Measurements from ENCODE around the gene WDR48. TPM values are rescaled to one million over a fixed set of nuclear protein-coding genes. Genes with fewer than 3 reads are reported as not detected.
A peak's percentile ranks its signal among the peaks of the same experiment; 100 is the strongest.

WDR48 gene
- total RNA-seq, 2 experiments from 2014 or later, result 38.7 to 40.4 TPM

- ChIA-PET POLR2A (interaction anchor here (1.2 kb wide), 1 partner anchor 18 kb away, joined by 3 read pairs; no protein-coding TSS in a partner anchor), CTCF (interaction anchor here (0.8 to 2.0 kb wide), 4 partner anchors 8 to 223 kb away, joined by 3 to 5 read pairs (median 4); no protein-coding TSS in a partner anchor)
- H3K9me3 Mint-ChIP-seq, result no peaks in the 10 kb centered on the region
- H3K27ac Mint-ChIP-seq, result no peak overlapping the region
- no peak for DNase-seq
- H3K27me3 Mint-ChIP-seq, result no peaks in the 10 kb centered on the region
- peaks cover 60% of the 10 kb centered on the region for H3K36me3 Mint-ChIP-seq (ENCODE audit: low read depth)
- peaks cover 16% of the 10 kb centered on the region for H3K4me1 Mint-ChIP-seq
- H3K4me3 Mint-ChIP-seq, result no peak overlapping the region
These were observed 16.7 kb downstream of the WDR48 start for GRCh38 chr3:39068556-39068955.

GRCh38 chr3:39075910-39076309, 24.1 kb downstream of the WDR48 start:
- POLR2A ChIA-PET, result no interaction called here
- H3K36me3 Mint-ChIP-seq (ENCODE audit: low read depth), result peaks cover 75% of the 10 kb centered on the region
- no peak for DNase-seq
- peak overlapping the region; percentile 65 for H3K27ac Mint-ChIP-seq
- H3K9me3 Mint-ChIP-seq, result no peaks in the 10 kb centered on the region
- no peaks in the 10 kb centered on the region for H3K27me3 Mint-ChIP-seq
- no peak overlapping the region for H3K4me3 Mint-ChIP-seq
- CTCF ChIA-PET, result interaction anchor here (1.4 to 1.9 kb wide), 2 partner anchors 11 to 212 kb away, joined by 5 to 6 read pairs; no protein-coding TSS in a partner anchor
- H3K4me1 Mint-ChIP-seq, result peaks cover 43% of the 10 kb centered on the region

- no peak for DNase-seq
- H3K9me3 Mint-ChIP-seq, result no peaks in the 10 kb centered on the region
- CTCF ChIA-PET, result interaction anchor here (2.1 to 2.4 kb wide), 2 partner anchors 209 to 213 kb away, joined by 5 to 12 read pairs; no protein-coding TSS in a partner anchor
- no peak overlapping the region for H3K27ac Mint-ChIP-seq
- peaks cover 71% of the 10 kb centered on the region for H3K36me3 Mint-ChIP-seq (ENCODE audit: low read depth)
- no peak overlapping the region for H3K4me3 Mint-ChIP-seq
- no peaks in the 10 kb centered on the region for H3K27me3 Mint-ChIP-seq
- POLR2A ChIA-PET, result interaction anchor here (0.6 kb wide), 1 partner anchor 48 kb away, joined by 3 read pairs; no protein-coding TSS in a partner anchor
- peaks cover 52% of the 10 kb centered on the region for H3K4me1 Mint-ChIP-seq
These were observed 27.7 kb downstream of the WDR48 start for GRCh38 chr3:39079530-39079929.

- H3K36me3 Mint-ChIP-seq (ENCODE audit: low read depth), result peaks cover 67% of the 10 kb centered on the region
- no peak overlapping the region for H3K4me3 Mint-ChIP-seq
- peak; percentile 35 for DNase-seq
- no peaks in the 10 kb centered on the region for H3K9me3 Mint-ChIP-seq
- H3K27ac Mint-ChIP-seq, result no peak overlapping the region
- no peaks in the 10 kb centered on the region for H3K27me3 Mint-ChIP-seq
- ChIA-PET POLR2A (no interaction called here), CTCF (interaction anchor here (2.1 to 2.4 kb wide), 2 partner anchors 208 to 212 kb away, joined by 5 to 12 read pairs; no protein-coding TSS in a partner anchor)
- H3K4me1 Mint-ChIP-seq, result peaks cover 50% of the 10 kb centered on the region
These were observed 28.2 kb downstream of the WDR48 start for GRCh38 chr3:39080026-39080425.

GRCh38 chr3:39082666-39083313, 31.0 kb downstream of the WDR48 start:
- ChIA-PET CTCF (interaction anchor here (1.0 to 1.2 kb wide), 2 partner anchors 205 to 209 kb away, joined by 3 read pairs; no protein-coding TSS in a partner anchor), POLR2A (no interaction called here)
- no peak for DNase-seq
- Mint-ChIP-seq H3K27me3 (no peaks in the 10 kb centered on the region), H3K4me3 (no peak overlapping the region), H3K9me3 (no peaks in the 10 kb centered on the region), H3K4me1 (peaks cover 35% of the 10 kb centered on the region), H3K27ac (no peak overlapping the region), H3K36me3 (ENCODE audit: low read depth) (peaks cover 55% of the 10 kb centered on the region)

GRCh38 chr3:39086144-39086543, 34.3 kb downstream of the WDR48 start:
- peaks cover 22% of the 10 kb centered on the region for H3K4me1 Mint-ChIP-seq
- ChIA-PET POLR2A (interaction anchor here (0.7 to 1.2 kb wide), 2 partner anchors 11 to 202 kb away, joined by 3 to 4 read pairs; no protein-coding TSS in a partner anchor), CTCF (interaction anchor here (1.4 to 1.5 kb wide), 2 partner anchors 202 to 205 kb away, joined by 4 to 7 read pairs; no protein-coding TSS in a partner anchor)
- H3K27me3 Mint-ChIP-seq, result no peaks in the 10 kb centered on the region
- H3K4me3 Mint-ChIP-seq, result no peak overlapping the region
- H3K9me3 Mint-ChIP-seq, result no peaks in the 10 kb centered on the region
- H3K27ac Mint-ChIP-seq, result no peak overlapping the region
- H3K36me3 Mint-ChIP-seq (ENCODE audit: low read depth), result peaks cover 49% of the 10 kb centered on the region
- DNase-seq, result no peak

- no peaks in the 10 kb centered on the region for H3K9me3 Mint-ChIP-seq
- POLR2A ChIA-PET, result no interaction called here
These were observed 36.6 kb downstream of the WDR48 start for GRCh38 chr3:39088456-39088855.

GRCh38 chr3:39088889-39089288, 37.1 kb downstream of the WDR48 start:
- Mint-ChIP-seq H3K9me3 (no peaks in the 10 kb centered on the region), H3K27ac (no peak overlapping the region), H3K27me3 (no peaks in the 10 kb centered on the region), H3K36me3 (ENCODE audit: low read depth) (peaks cover 42% of the 10 kb centered on the region), H3K4me3 (no peak overlapping the region), H3K4me1 (peaks cover 7% of the 10 kb centered on the region)
- POLR2A ChIA-PET, result no interaction called here
- no peak for DNase-seq
- CTCF ChIA-PET, result interaction anchor here (0.6 to 1.5 kb wide), 3 partner anchors 12 to 200 kb away, joined by 3 to 6 read pairs (median 3); no protein-coding TSS in a partner anchor

More at GRCh38 chr3:39088456-39088855, 36.6 kb downstream of the WDR48 start:
- no peak for DNase-seq
- H3K27ac Mint-ChIP-seq, result peak overlapping the region; percentile 38
- no peaks in the 10 kb centered on the region for H3K27me3 Mint-ChIP-seq
- CTCF ChIA-PET, result interaction anchor here (0.9 to 1.5 kb wide), 2 partner anchors 13 to 200 kb away, joined by 3 to 6 read pairs; no protein-coding TSS in a partner anchor
- peaks cover 7% of the 10 kb centered on the region for H3K4me1 Mint-ChIP-seq
- no peak overlapping the region for H3K4me3 Mint-ChIP-seq
- peaks cover 41% of the 10 kb centered on the region for H3K36me3 Mint-ChIP-seq (ENCODE audit: low read depth)

GRCh38 chr3:39090922-39091321, 39.1 kb downstream of the WDR48 start:
- ChIA-PET CTCF (interaction anchor here (1.4 kb wide), 1 partner anchor 197 kb away, joined by 3 read pairs; no protein-coding TSS in a partner anchor), POLR2A (no interaction called here)
- Mint-ChIP-seq H3K9me3 (no peaks in the 10 kb centered on the region), H3K4me1 (peaks cover 7% of the 10 kb centered on the region), H3K27ac (no peak overlapping the region), H3K36me3 (ENCODE audit: low read depth) (peaks cover 47% of the 10 kb centered on the region), H3K27me3 (no peaks in the 10 kb centered on the region), H3K4me3 (no peak overlapping the region)
- DNase-seq, result no peak

GRCh38 chr3:39094851-39095677, 43.2 kb downstream of the WDR48 start:
- CTCF ChIA-PET, result interaction anchor here (1.1 to 3.0 kb wide), 3 partner anchors 193 to 197 kb away, joined by 4 to 10 read pairs (median 5); no protein-coding TSS in a partner anchor
- Mint-ChIP-seq H3K36me3 (ENCODE audit: low read depth) (peaks cover 52% of the 10 kb centered on the region), H3K4me3 (no peak overlapping the region), H3K27ac (no peak overlapping the region), H3K9me3 (no peaks in the 10 kb centered on the region), H3K4me1 (peaks cover 2% of the 10 kb centered on the region), H3K27me3 (no peaks in the 10 kb centered on the region)
- POLR2A ChIA-PET, result no interaction called here
- DNase-seq, result no peak

- H3K9me3 Mint-ChIP-seq, result no peaks in the 10 kb centered on the region
- CTCF ChIA-PET, result interaction anchor here (1.1 to 3.0 kb wide), 2 partner anchors 192 to 196 kb away, joined by 4 to 10 read pairs; no protein-coding TSS in a partner anchor
- POLR2A ChIA-PET, result no interaction called here
- no peak overlapping the region for H3K27ac Mint-ChIP-seq
- H3K36me3 Mint-ChIP-seq (ENCODE audit: low read depth), result peaks cover 47% of the 10 kb centered on the region
- H3K4me1 Mint-ChIP-seq, result peaks cover under 1% of the 10 kb centered on the region
- no peak overlapping the region for H3K4me3 Mint-ChIP-seq
- no peaks in the 10 kb centered on the region for H3K27me3 Mint-ChIP-seq
- no peak for DNase-seq
These were observed 44.0 kb downstream of the WDR48 start for GRCh38 chr3:39095778-39096177.

- POLR2A ChIA-PET, result interaction anchor here (0.9 kb wide), 1 partner anchor 10 kb away, joined by 3 read pairs; no protein-coding TSS in a partner anchor
These were observed 45.0 kb downstream of the WDR48 start for GRCh38 chr3:39096775-39097174.

More at GRCh38 chr3:39096775-39097174, 45.0 kb downstream of the WDR48 start:
- Mint-ChIP-seq H3K4me3 (no peak overlapping the region), H3K27ac (no peak overlapping the region), H3K9me3 (no peaks in the 10 kb centered on the region), H3K27me3 (no peaks in the 10 kb centered on the region), H3K4me1 (peaks cover 5% of the 10 kb centered on the region), H3K36me3 (ENCODE audit: low read depth) (peaks cover 42% of the 10 kb centered on the region)
- DNase-seq, result no peak
- CTCF ChIA-PET, result interaction anchor here (3.0 kb wide), 1 partner anchor 191 kb away, joined by 10 read pairs; no protein-coding TSS in a partner anchor
